Keratinocyte (primary cell): ENCODE data around the gene GJC3. TPM values are rescaled to one million over a fixed set of nuclear protein-coding genes. Genes with fewer than 3 reads are reported as not detected.

ENCODE experiments used
- DNase-seq: peaks from one replicate; pipeline ENCODE4 v3.0.0-alpha.2; 2011; ENCODE audit warnings: low read depth, missing footprints, low spot score
- FAIRE-seq: peaks from 2 replicates; lab custom pipeline; 2011; peaks lifted over from hg19 to GRCh38; lab: Jason Lieb, UNC
- H2AFZ ChIP-seq: 2 replicates; pipeline ENCODE4 v1.6.0; 2012; ENCODE audit warnings: low read length, control low read depth, inconsistent platforms; ENCODE audit not compliant: control insufficient read depth
- H3K27ac ChIP-seq: 2 replicates; pipeline ENCODE4 v1.5.1; 2011; ENCODE audit warnings: low read length; ENCODE audit not compliant: control insufficient read depth, insufficient read depth
- H3K27me3 ChIP-seq: 3 replicates; pipeline ENCODE4 v1.6.0; 2011; ENCODE audit warnings: low read length; ENCODE audit not compliant: control insufficient read depth, insufficient read depth; ENCODE audit errors: extremely low read depth
- H3K36me3 ChIP-seq, 2 experiments: 2 replicates in 1 of 2; 3 replicates in 1 of 2; pipeline ENCODE4 v1.5.1; 2011; ENCODE audit warnings: low read length in 2 of 2, mild to moderate bottlenecking in 1 of 2; ENCODE audit not compliant: control insufficient read depth in 2 of 2, insufficient read depth in 2 of 2; ENCODE audit errors: extremely low read depth in 1 of 2
- H3K4me1 ChIP-seq: 3 replicates; pipeline ENCODE4 v1.5.1; 2011; ENCODE audit warnings: low read length; ENCODE audit not compliant: control insufficient read depth, insufficient read depth; ENCODE audit errors: extremely low read depth
- H3K4me2 ChIP-seq: 3 replicates; pipeline ENCODE4 v1.6.0; 2011; ENCODE audit warnings: low read depth, low read length; ENCODE audit not compliant: control insufficient read depth, insufficient read depth; ENCODE audit errors: extremely low read depth
- H3K4me3 ChIP-seq, 3 experiments: fragments of 200-600 bp in 1 of 3; sonication (generic) in 1 of 3; 2 replicates in 2 of 3; 3 replicates in 1 of 3; pipeline ENCODE4 v1.5.1; 2011 to 2016; ENCODE audit warnings: low read length in 3 of 3, mild to moderate bottlenecking in 3 of 3, control low read depth in 2 of 3, inconsistent platforms in 1 of 3, low read depth in 1 of 3, mixed read lengths in 1 of 3, mixed run types in 1 of 3, moderate library complexity in 1 of 3; ENCODE audit not compliant: control insufficient read depth in 2 of 3, insufficient read depth in 2 of 3; ENCODE audit errors: extremely low read depth in 1 of 3
- H3K79me2 ChIP-seq: 2 replicates; pipeline ENCODE4 v1.6.0; 2012; ENCODE audit warnings: low read length; ENCODE audit not compliant: control insufficient read depth, insufficient read depth
- H3K9ac ChIP-seq: 3 replicates; pipeline ENCODE4 v1.6.0; 2011; ENCODE audit warnings: low read length; ENCODE audit not compliant: control insufficient read depth, insufficient read depth; ENCODE audit errors: extremely low read depth
- H3K9me1 ChIP-seq: 3 replicates; pipeline ENCODE4 v1.6.0; 2011; ENCODE audit warnings: low read length; ENCODE audit not compliant: control insufficient read depth, insufficient read depth; ENCODE audit errors: extremely low read depth
- H3K9me3 ChIP-seq: 2 replicates; pipeline ENCODE4 v1.5.1; 2012; ENCODE audit warnings: low read depth, low read length; ENCODE audit not compliant: control insufficient read depth
- H4K20me1 ChIP-seq: 3 replicates; pipeline ENCODE4 v1.6.0; 2011; ENCODE audit warnings: low read length; ENCODE audit not compliant: control insufficient read depth, insufficient read depth; ENCODE audit errors: extremely low read depth
- EZH2 ChIP-seq: IDR thresholded peaks from one replicate; pipeline ENCODE4 v1.6.1; 2012; ENCODE audit warnings: inconsistent platforms, mild to moderate bottlenecking, low read length, moderate library complexity
- dilution Hi-C: fragments of 300-500 bp; cut with MboI; formaldehyde crosslinking; loops from one replicate; pipeline ENCODE4 v1.7.0; 2020; ENCODE audit warnings: low sequenced_read_pairs; ENCODE audit not compliant: extremely low pct_ligation_motif_present
- polyA plus RNA-seq, 5 experiments: library from polyadenylated mRNA; depleted of rRNA in 3 of 5; stranded (reverse) in 3 of 5; stranded (forward) in 1 of 5; unstranded in 1 of 5; fragments of >200 nt; gene quantifications; 1 replicate in 1 of 5; 2 replicates in 3 of 5; 3 replicates in 1 of 5; pipeline versions ENCODE4 v1.2.1 to v1.2.3, GENCODE V29; 2011 to 2012; ENCODE audit warnings: missing spikeins in 2 of 5, low read depth in 1 of 5, low replicate concordance in 1 of 5
- TF ChIP-seq, protein P1 (sequence below), 3 experiments: IDR thresholded peaks in 1 of 3; conservative IDR thresholded peaks in 1 of 3; optimal IDR thresholded peaks in 1 of 3; 2 replicates in 2 of 3; 3 replicates in 1 of 3; pipeline versions ENCODE3 to v1.5.1; 2011; ENCODE audit warnings: low read length in 3 of 3, mild to moderate bottlenecking in 3 of 3, moderate library complexity in 2 of 3, control low read depth in 1 of 3, inconsistent platforms in 1 of 3; ENCODE audit not compliant: insufficient read depth in 2 of 3; ENCODE audit errors: extremely low read depth in 1 of 3

GJC3 gene
- polyA plus RNA-seq, 1 donor (not counting 4 experiments of a cell fraction or from before 2014, with no cell fraction given), result not detected

DNA sequence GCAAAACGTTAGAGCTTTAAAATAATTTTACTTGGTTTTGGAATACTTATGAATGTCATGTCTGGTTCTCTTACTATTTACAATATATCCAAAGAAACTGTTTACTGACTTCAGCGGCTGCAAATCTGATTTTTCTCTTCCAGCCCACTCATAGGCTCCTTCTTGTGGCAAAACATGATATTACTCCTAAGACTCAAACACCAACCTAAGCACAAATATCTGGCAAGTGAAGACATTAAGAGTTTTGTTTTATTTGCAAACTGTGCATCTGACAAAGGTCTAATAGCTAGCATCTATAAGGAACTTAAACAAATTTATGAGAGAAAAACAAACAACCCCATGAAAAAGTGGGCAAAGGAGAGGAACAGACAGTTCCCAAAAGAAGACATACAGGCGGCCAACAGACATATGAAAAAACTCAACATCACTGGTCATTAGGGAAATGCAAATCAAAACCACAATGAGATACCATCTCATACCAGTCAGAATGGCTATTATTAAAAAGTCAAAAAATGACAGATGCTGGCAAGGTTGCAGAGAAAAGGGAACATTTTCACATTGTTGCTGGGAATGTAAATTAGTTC is 20.3 kb upstream of the GJC3 start:
- no peaks in the 10 kb centered on the region for H3K4me1 ChIP-seq
- H4K20me1 ChIP-seq, result no peaks in the 10 kb centered on the region
- H3K79me2 ChIP-seq, result no peaks in the 10 kb centered on the region
- H3K4me3 ChIP-seq, result no peak overlapping the region
- H3K9me3 ChIP-seq, result no peaks in the 10 kb centered on the region
- H3K9me1 ChIP-seq, result no peaks in the 10 kb centered on the region
- no peak overlapping the region for H2AFZ ChIP-seq
- DNase-seq (no peak), FAIRE-seq (no peak)
- no peak overlapping the region for H3K9ac ChIP-seq
- no peaks in the 10 kb centered on the region for H3K36me3 ChIP-seq
- H3K27me3 ChIP-seq, result no peaks in the 10 kb centered on the region
- no peak overlapping the region for H3K4me2 ChIP-seq
- dilution Hi-C loops, result no loop called here
- no peak for TF ChIP-seq EZH2
- TF ChIP-seq, protein P1, sequence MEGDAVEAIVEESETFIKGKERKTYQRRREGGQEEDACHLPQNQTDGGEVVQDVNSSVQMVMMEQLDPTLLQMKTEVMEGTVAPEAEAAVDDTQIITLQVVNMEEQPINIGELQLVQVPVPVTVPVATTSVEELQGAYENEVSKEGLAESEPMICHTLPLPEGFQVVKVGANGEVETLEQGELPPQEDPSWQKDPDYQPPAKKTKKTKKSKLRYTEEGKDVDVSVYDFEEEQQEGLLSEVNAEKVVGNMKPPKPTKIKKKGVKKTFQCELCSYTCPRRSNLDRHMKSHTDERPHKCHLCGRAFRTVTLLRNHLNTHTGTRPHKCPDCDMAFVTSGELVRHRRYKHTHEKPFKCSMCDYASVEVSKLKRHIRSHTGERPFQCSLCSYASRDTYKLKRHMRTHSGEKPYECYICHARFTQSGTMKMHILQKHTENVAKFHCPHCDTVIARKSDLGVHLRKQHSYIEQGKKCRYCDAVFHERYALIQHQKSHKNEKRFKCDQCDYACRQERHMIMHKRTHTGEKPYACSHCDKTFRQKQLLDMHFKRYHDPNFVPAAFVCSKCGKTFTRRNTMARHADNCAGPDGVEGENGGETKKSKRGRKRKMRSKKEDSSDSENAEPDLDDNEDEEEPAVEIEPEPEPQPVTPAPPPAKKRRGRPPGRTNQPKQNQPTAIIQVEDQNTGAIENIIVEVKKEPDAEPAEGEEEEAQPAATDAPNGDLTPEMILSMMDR (optimal IDR thresholded peaks at IDR 0.05 in 1 of 3, IDR thresholded peaks at IDR 0.05 in 1 of 3, conservative IDR thresholded peaks at IDR 0.05 in 1 of 3; ENCODE audit: extremely low read depth in 1 of 3, insufficient read depth in 2 of 3, low read length in 3 of 3), result peak in 1 of 3 experiments; percentile 37
- H3K27ac ChIP-seq, result no peak overlapping the region

DNA sequence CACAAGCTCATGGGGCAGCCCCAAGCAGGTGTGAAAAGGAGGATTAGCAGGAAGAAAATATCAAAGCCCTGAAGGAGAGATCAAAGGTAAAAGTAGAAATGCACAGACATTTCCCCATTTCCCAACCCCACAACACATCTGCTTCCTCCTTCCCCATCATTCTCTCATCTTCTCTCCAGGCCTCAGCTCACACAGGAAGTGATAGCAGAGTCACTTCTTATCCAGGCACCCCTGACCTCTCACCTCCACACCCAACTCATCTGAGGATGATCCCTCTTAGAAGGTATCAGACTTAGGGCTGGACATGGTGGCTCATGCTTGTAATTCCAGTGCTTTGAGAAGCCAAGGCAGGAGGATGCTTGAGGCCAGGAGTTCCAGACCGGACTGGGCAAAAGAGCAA is 18.2 kb upstream of the GJC3 start:
- no peak for FAIRE-seq
- no peaks in the 10 kb centered on the region for H3K9me3 ChIP-seq
- no peaks in the 10 kb centered on the region for H3K79me2 ChIP-seq
- H3K4me1 ChIP-seq, result no peaks in the 10 kb centered on the region
- no peaks in the 10 kb centered on the region for H4K20me1 ChIP-seq
- H3K36me3 ChIP-seq, result no peaks in the 10 kb centered on the region
- dilution Hi-C loops, result no loop called here
- H3K4me2 ChIP-seq, result no peak overlapping the region
- H3K4me3 ChIP-seq, result no peak overlapping the region
- H2AFZ ChIP-seq, result no peak overlapping the region
- no peaks in the 10 kb centered on the region for H3K27me3 ChIP-seq
- H3K27ac ChIP-seq, result no peak overlapping the region
- no peaks in the 10 kb centered on the region for H3K9me1 ChIP-seq
- no peak overlapping the region for H3K9ac ChIP-seq
- TF ChIP-seq, protein P1 (optimal IDR thresholded peaks at IDR 0.05 in 1 of 3, IDR thresholded peaks at IDR 0.05 in 1 of 3, conservative IDR thresholded peaks at IDR 0.05 in 1 of 3; ENCODE audit: extremely low read depth in 1 of 3, insufficient read depth in 2 of 3, low read length in 3 of 3), result no peak
- TF ChIP-seq EZH2, result no peak
- no peak for DNase-seq
